Measurements from ENCODE around the gene OR10V1.

The OR10V1 gene

GRCh38 chr11:59668950-59669610 is 44.6 kb downstream of the OR10V1 start, which contains the start of gene PATL1:
TSS of gene PATL1 (minus strand) at chr11:59669037. CDS start at chr11:59668895, 142 bp downstream.
- peak within 1 kb of the TSS; percentile 96 for H2AFZ ChIP-seq (ENCODE audit: low read length)
- H3K9ac ChIP-seq (ENCODE audit: low read depth, low read length, poor library complexity, severe bottlenecking): peak within 1 kb of the TSS; percentile 90
- H3K36me3 ChIP-seq (ENCODE audit: insufficient read depth, low read length): peaks cover 12% of the 10 kb centered on the region
- H3K79me2 ChIP-seq (ENCODE audit: insufficient read depth, low read length): peaks cover 52% of the 10 kb centered on the region
- H3K27me3 ChIP-seq (ENCODE audit: insufficient read depth, low read length, poor library complexity, severe bottlenecking): no peaks in the 10 kb centered on the region
- H3F3A ChIP-seq (ENCODE audit: low read depth): no peaks in the 10 kb centered on the region
- no peaks in the 10 kb centered on the region for H3K9me2 ChIP-seq (replicated peaks; ENCODE audit: low read depth, low read length)
- peak within 1 kb of the TSS; percentile 87 for H3K4me3 ChIP-seq (ENCODE audit: low read length, poor library complexity, severe bottlenecking)
- TF ChIP-seq CTCF (conservative IDR thresholded peaks at IDR 0.05; ENCODE audit: low read length): no peak
- no peak for TF ChIP-seq EZH2phosphoT487 (IDR thresholded peaks at IDR 0.05; ENCODE audit: borderline replicate concordance)
- no peaks in the 10 kb centered on the region for H3K9me3 ChIP-seq (ENCODE audit: insufficient read depth, low read depth, low read length)
- H3K4me2 ChIP-seq (ENCODE audit: low read depth, low read length, poor library complexity, severe bottlenecking): peak within 1 kb of the TSS; percentile 96
- peaks cover 38% of the 10 kb centered on the region for H3K4me1 ChIP-seq (ENCODE audit: insufficient read depth, low read length, poor library complexity, severe bottlenecking)
- peaks cover 41% of the 10 kb centered on the region for H4K20me1 ChIP-seq (ENCODE audit: insufficient read depth, low read length, poor library complexity, severe bottlenecking)

DNA sequence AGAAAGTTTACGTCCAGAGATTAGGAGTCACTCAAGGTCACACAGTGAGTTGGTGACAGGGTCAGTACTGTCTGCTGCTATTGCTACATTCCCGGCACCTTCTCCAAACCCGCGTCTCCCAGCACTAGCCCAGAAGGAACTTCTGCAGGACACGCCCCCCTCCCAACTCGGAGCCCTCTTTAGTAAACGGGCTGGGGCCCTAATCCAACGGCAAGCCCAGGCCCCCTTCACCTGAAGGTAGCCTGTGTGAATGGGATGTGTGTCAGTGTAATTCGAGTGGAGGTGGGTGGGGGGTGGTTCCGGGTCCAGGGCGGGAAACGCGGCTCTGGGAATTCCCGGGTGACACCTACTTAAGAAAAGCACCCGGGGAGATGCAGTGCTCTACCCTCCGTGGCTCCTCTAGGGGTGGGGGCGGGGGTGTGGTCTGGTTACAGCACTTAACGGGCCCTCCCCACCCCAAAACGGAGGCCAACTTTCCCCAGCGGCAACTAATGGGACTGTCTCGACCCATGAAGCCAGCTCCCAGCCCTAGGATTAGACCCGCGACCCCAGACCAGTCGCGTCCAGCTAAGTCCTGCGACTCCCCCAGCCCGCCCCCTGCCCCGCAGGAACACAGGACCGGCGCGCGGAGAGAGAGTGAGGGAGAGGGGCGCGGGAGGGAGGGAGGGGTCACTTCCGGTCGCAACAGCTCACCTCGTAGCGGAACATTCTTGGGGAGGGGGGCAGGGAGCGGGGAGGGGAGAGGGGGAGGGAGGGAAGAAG is 45.3 kb downstream of the OR10V1 start:
- Histone ChIP-seq H3K4me2 (ENCODE audit: low read depth, low read length, poor library complexity, severe bottlenecking) (peak overlapping the region; percentile 96), H3K9me2 (replicated peaks; ENCODE audit: low read depth, low read length) (no peaks in the 10 kb centered on the region), H3F3A (ENCODE audit: low read depth) (no peaks in the 10 kb centered on the region), H3K9ac (ENCODE audit: low read depth, low read length, poor library complexity, severe bottlenecking) (peak overlapping the region; percentile 90), H4K20me1 (ENCODE audit: insufficient read depth, low read length, poor library complexity, severe bottlenecking) (peaks cover 48% of the 10 kb centered on the region), H3K9me3 (ENCODE audit: insufficient read depth, low read depth, low read length) (no peaks in the 10 kb centered on the region), H3K36me3 (ENCODE audit: insufficient read depth, low read length) (peaks cover 19% of the 10 kb centered on the region), H3K4me1 (ENCODE audit: insufficient read depth, low read length, poor library complexity, severe bottlenecking) (peaks cover 45% of the 10 kb centered on the region), H3K27me3 (ENCODE audit: insufficient read depth, low read length, poor library complexity, severe bottlenecking) (no peaks in the 10 kb centered on the region), H3K79me2 (ENCODE audit: insufficient read depth, low read length) (peaks cover 59% of the 10 kb centered on the region), H3K4me3 (ENCODE audit: low read length, poor library complexity, severe bottlenecking) (peak overlapping the region; percentile 87), H2AFZ (ENCODE audit: low read length) (peak overlapping the region; percentile 76; the same call in 1 of the 2 replicates)
- no peak; the same call in 1 of the 2 replicates for TF ChIP-seq CTCF (conservative IDR thresholded peaks at IDR 0.05; ENCODE audit: low read length)
- TF ChIP-seq EZH2phosphoT487 (IDR thresholded peaks at IDR 0.05; ENCODE audit: borderline replicate concordance): no peak

- no peak for TF ChIP-seq CTCF (conservative IDR thresholded peaks at IDR 0.05; ENCODE audit: low read length)
- no peak for TF ChIP-seq EZH2phosphoT487 (IDR thresholded peaks at IDR 0.05; ENCODE audit: borderline replicate concordance)
- peak overlapping the region; percentile 96 for H3K4me2 ChIP-seq (ENCODE audit: low read depth, low read length, poor library complexity, severe bottlenecking)
- peak overlapping the region; percentile 90 for H3K9ac ChIP-seq (ENCODE audit: low read depth, low read length, poor library complexity, severe bottlenecking)
- peaks cover 51% of the 10 kb centered on the region for H3K4me1 ChIP-seq (ENCODE audit: insufficient read depth, low read length, poor library complexity, severe bottlenecking)
- H2AFZ ChIP-seq (ENCODE audit: low read length): no peak overlapping the region
- peaks cover 65% of the 10 kb centered on the region for H3K79me2 ChIP-seq (ENCODE audit: insufficient read depth, low read length)
- peaks cover 24% of the 10 kb centered on the region for H3K36me3 ChIP-seq (ENCODE audit: insufficient read depth, low read length)
- H3K27me3 ChIP-seq (ENCODE audit: insufficient read depth, low read length, poor library complexity, severe bottlenecking): no peaks in the 10 kb centered on the region
- H3F3A ChIP-seq (ENCODE audit: low read depth): no peaks in the 10 kb centered on the region
- no peaks in the 10 kb centered on the region for H3K9me2 ChIP-seq (replicated peaks; ENCODE audit: low read depth, low read length)
- H3K4me3 ChIP-seq (ENCODE audit: low read length, poor library complexity, severe bottlenecking): peak overlapping the region; percentile 87
- H4K20me1 ChIP-seq (ENCODE audit: insufficient read depth, low read length, poor library complexity, severe bottlenecking): peaks cover 53% of the 10 kb centered on the region
- H3K9me3 ChIP-seq (ENCODE audit: insufficient read depth, low read depth, low read length): no peaks in the 10 kb centered on the region
Measured at GRCh38 chr11:59667812-59668187, 45.8 kb downstream of the OR10V1 start.
